ENCODE data around the gene SMPDL3B.
"Not testable (repeated sequence)": the region's sequence is repeated elsewhere in the genome, so short reads cannot be mapped to it uniquely, and the experiment has no call there.

SMPDL3B gene

GRCh38 chr1:27970401-27970800, 35.6 kb downstream of the SMPDL3B start:
- peak in 2 of 14 donors; percentile 11 to 39 for DNase-seq

- peak in 3 of 14 donors; percentile 19 to 36 (median 31) for DNase-seq
These were observed 36.9 kb downstream of the SMPDL3B start for GRCh38 chr1:27971674-27972073.

- no peak for DNase-seq
These were observed 37.3 kb downstream of the SMPDL3B start for GRCh38 chr1:27972141-27972540.

GRCh38 chr1:27973771-27974416, 39.1 kb downstream of the SMPDL3B start:
- DNase-seq, result peak in 2 of 14 donors; percentile 8 to 23

- no peak for DNase-seq
These were observed 39.6 kb downstream of the SMPDL3B start for GRCh38 chr1:27974417-27974781.

GRCh38 chr1:27979151-27979858, 44.5 kb downstream of the SMPDL3B start:
- peak in 2 of 14 donors; percentile 7 to 10 for DNase-seq

- DNase-seq, result no peak
These were observed 45.0 kb downstream of the SMPDL3B start for GRCh38 chr1:27979859-27980201.

- DNase-seq, result no peak
These were observed 45.5 kb downstream of the SMPDL3B start for GRCh38 chr1:27980216-27980845.

- peak in 1 of 14 donors; percentile 12 for DNase-seq
These were observed 46.3 kb downstream of the SMPDL3B start for GRCh38 chr1:27981145-27981544.

GRCh38 chr1:27990920-27991537, 56.2 kb downstream of the SMPDL3B start:
- no peak for DNase-seq

GRCh38 chr1:27992276-27992675, 57.5 kb downstream of the SMPDL3B start:
- no peak for DNase-seq

- DNase-seq, result no peak
These were observed 58.4 kb downstream of the SMPDL3B start for GRCh38 chr1:27993241-27993640.

GRCh38 chr1:27994060-27994459, 59.3 kb downstream of the SMPDL3B start:
- no peak for DNase-seq

- not testable (repeated sequence) for DNase-seq
These were observed 59.7 kb downstream of the SMPDL3B start for GRCh38 chr1:27994526-27994925.

GRCh38 chr1:27999055-27999454, 64.3 kb downstream of the SMPDL3B start:
- no peak for DNase-seq

- no peak for DNase-seq
These were observed 67.8 kb downstream of the SMPDL3B start for GRCh38 chr1:28002600-28002999.

- not testable (repeated sequence) for DNase-seq
These were observed 68.3 kb downstream of the SMPDL3B start for GRCh38 chr1:28003117-28003516.

Measured in C1 segment of cervical spinal cord (tissue), 14 donors.